Measurements from ENCODE around the gene PSMG3.

The PSMG3 gene, protein sequence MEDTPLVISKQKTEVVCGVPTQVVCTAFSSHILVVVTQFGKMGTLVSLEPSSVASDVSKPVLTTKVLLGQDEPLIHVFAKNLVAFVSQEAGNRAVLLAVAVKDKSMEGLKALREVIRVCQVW

GRCh38 chr7:1569833-1570632 lies at the start of gene PSMG3:
PSMG3 (minus strand) TSS chr7:1570032; CDS start chr7:1569339, 693 bp downstream.
- DNase-seq = peak; percentile 90

GRCh38 chr7:1618475-1618874 lies 48.6 kb upstream of the PSMG3 start:
- no peak for DNase-seq

GRCh38 chr7:1617957-1618356 lies 48.1 kb upstream of the PSMG3 start:
- no peak for DNase-seq

GRCh38 chr7:1616741-1617140 lies 46.9 kb upstream of the PSMG3 start:
- DNase-seq = no peak

DNA sequence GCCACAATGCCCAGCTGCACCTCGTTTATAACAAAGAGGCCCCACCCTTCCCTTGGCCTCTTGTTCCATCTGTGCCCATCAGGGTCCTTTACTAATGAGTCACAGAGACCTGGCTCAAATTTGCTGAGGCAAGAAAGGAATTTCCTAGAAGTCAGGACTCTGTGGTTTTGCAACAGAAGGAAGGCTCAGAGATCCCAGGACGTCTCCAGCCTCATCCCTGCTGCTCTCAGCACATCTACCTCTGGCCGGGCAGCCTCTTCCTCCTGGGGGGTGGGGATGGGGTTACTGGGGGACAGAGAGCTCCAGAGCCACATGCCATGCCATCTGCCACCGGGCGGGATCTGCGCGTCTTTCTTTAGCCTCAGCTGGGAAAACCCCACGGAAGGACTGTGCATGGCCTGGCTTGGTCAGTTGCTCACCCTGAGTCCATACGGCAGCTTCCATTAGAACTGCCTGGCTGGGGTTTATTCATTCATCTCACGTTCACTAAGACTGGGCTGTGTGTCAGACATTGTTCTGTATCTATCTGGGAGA lies 41.9 kb upstream of the PSMG3 start:
- peak; percentile 42 for DNase-seq

DNA sequence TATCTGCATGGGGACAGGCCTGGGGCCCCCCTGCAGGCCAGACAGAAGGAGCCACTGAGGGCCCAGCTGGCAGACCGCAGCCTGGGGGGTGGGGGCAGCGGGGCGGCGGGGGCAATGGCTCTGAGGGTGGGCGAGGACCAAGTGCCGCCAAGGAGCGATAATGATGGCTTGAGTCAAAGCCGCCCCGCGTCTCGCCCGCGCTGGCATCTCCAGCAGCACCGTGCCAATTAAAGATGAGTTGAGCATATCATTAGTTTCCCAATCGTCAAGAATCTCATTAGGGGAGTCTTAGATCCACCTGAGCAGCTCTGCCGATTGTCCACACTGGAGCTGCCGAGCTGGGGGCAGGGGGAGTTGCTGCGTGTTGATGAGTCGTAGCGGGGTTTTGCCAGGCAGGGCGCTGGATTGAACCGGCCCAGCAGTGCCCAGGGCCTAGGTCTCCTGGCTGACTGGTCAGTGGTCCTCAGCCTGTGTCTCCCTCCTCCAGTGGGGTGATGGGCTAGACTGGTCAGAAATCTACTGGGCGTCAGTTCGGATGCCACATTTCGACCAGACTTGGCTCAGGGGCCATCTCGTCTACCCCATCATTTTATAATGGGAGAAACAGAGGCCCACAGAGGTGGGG lies 41.0 kb upstream of the PSMG3 start:
- DNase-seq = no peak

DNA sequence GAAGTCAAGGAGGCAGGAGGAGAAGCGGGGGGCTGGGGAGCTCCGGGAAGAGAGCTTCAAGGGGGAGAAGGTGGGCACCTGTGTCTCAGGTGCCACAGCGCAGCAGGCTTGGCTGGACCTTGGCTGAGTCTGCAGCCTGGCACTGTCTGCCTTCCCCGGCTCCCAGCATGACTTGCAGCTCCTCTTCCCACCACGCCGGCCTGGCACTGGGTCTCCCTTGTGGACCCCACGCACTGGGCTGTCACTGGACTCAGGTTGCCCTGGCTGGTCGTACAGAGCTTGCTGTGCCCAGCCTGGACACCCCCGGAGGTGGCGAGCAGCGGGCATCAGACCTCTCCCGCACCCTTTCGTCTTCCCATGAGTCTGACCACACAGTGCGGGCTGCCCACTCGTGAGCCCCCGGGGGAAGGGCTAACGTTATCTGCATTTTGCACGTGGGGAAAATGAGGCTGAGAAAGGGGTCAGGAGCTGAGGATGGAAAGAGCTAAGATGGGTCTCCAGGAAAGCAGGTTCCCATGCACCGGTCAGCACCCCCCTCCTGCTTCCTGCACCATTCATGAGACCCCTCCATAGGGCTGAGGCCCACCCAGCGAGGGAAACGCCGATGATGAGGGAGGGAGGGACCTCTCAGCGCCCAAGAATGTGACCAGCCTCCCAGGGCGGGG lies 40.3 kb upstream of the PSMG3 start:
- DNase-seq = no peak

DNA sequence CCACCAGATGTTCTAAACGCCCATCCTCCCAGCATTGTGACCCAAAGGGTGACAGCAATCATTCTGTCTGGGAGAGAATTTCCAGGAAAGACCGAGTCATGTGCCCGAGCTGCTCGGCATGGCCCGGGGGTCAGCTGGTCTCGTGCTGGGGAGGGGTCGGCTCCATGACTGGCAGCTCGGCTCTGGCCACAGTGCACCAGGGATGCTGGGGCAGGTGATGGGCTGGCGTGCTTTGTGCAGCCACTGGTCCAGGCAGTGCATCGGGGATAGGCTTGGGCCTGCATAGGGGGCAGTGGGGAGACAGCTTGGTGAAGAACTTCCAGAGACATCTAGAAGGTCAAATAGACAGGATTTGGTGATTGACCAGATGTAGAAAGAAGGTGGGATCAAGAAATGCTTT lies 39.2 kb upstream of the PSMG3 start:
- no peak for DNase-seq

GRCh38 chr7:1608318-1608717 lies 38.5 kb upstream of the PSMG3 start:
- DNase-seq = no peak

GRCh38 chr7:1607696-1608095 lies 37.9 kb upstream of the PSMG3 start:
- no peak for DNase-seq

DNA sequence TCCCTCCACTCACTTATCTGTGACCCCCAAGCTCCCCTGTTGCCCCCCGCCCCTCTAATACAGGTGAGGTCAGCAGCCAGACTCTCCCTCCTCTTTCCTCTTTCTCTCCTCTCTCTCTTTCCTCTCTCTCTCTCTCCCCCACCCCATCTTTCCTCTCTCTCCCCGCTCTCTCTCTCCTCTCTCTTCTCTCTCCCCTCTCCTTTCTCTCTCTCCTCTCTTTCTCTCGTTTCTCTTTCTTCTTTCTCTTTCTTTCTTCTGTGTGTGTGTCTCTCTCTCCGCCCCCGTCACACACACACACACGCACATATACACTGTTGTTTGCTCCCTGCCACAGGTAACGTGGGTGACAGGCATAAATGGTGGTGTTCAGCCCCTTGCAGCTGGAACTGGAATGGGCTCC lies 37.2 kb upstream of the PSMG3 start:
- DNase-seq = no peak

- DNase-seq = no peak
Observed at GRCh38 chr7:1604383-1604782, 34.6 kb upstream of the PSMG3 start.

- no peak for DNase-seq
Observed at GRCh38 chr7:1603346-1604225, 33.8 kb upstream of the PSMG3 start.

DNA sequence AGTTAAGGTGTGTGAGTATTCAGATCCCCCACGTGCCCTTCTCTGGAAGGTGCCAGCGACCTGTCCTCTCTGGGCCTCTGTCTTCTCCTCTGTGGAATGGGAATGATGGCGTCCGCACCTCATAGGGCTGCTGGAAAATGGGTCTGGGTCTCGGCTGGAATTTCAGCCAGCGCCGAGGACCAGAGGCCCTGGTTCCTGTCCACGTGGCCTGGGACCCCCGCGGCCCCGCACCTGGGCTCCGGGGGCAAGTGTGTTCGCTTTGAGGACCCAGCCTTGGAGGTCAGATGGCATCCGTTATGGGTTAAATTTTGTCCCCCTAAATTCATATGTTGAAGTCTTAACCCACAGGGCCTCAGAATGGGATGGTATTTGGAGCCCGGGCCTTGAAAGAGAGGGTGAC lies 32.6 kb upstream of the PSMG3 start:
- no peak for DNase-seq

DNA sequence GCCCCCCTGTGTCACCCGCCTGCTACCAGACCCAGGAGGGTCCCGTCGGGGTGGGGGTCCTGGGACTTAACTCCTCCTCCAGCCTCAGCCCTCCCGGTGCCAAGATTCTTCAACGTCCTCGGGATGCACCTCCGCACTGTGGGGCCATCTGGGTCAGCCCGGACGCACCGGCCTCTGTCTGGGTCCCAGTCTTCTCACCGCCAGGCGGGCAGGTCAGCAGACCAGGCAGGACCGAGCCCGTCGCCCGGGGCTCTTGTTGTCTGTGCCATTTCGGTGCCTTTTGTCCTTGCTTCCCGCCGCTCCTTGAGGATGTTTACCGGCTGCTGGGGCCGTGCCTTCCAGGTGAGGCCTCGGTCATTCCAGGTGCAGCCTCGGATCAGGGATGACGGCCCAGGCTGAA lies 32.1 kb upstream of the PSMG3 start:
- DNase-seq = no peak

DNA sequence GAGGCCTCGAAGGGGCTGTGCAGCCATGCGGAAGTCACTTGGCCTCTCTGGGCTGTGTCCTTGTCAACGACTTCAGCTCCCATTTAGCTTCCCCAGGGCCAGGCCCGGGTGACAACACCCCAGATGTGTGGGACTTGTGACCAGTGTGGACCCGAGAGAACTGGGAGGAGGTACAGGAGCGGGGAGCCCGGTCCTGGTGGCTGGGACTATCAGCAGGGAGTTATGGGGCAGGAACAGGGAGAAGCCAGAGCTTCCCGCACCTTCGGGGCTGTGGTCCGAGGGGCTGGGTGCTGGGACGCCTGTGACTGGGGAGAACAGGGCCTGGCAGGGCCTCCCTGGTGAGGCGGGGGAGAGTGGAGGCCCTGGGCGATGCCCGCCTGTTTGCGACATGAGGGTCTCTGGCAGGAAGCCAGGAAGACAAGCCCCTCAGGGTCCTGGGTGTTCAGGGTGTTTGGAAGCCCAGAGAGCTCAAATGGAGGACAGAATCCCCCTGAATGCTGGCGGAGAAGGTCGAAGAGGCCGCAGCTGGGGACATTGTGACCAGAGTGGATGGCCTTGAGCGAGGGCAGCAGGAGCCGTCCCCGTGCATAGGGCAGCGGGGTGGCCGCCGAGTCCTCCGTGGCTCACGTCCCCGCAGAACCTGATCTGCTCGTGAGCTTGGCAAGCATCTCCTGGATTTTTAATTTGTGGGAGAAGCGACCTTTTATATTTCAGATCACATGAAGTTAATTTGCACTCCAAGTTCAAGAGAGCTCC lies 30.0 kb upstream of the PSMG3 start:
- no peak for DNase-seq

DNA sequence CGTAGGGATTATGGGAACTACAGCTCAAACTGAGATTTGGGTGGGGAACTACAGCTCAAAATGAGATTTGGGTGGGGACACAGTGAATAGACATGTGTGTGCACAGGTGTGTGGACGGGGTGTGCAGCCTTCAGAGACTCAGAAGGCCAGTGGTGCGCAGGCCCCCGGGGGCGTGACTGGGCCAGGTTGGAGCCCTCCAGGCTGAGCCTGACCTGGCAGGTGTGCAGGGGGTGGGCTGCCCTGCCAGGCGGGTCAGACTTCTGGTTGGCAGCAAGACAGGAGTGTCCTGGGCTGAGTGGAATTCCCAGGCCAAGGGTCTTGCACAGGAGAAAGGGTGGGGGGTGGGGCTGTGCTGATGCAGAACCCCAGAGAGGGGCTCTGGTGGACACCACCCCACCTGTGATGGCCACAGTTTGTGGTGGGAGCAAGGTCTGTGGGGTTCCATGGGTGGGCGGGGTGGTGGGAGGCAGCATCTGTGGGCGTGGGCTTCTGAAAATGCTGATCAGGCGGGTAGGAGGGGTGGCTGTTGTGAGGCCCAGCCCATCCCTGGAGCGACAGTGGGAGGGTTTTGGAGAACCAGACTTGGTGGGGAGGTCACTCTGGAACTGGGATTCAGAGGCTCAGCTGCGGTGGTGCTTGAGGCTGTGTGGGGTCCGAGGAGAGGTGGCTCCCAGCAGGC lies 29.3 kb upstream of the PSMG3 start:
- DNase-seq = no peak

GRCh38 chr7:1598286-1598685 lies 28.5 kb upstream of the PSMG3 start:
- DNase-seq = no peak

DNA sequence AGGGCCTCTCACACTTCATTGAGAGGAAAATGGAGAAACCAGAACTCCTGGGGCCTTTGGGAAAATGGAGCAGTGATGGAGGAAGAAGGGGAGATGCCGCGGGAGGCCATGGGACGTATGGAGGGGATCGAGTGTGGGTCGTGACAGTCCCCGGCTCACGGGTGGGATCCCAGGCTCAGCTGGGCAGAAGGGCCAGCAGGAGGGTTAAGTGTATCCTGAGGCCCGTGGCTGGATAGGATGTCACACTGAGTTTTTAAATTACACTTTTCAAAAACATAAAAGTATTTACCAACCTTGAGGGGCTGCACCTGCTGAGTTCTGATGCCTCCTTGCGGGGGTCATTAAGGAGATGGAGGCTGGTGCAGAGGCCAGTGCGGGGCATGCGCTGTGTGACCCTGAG lies 28.0 kb upstream of the PSMG3 start:
- no peak for DNase-seq

GRCh38 chr7:1597066-1597760 lies 27.4 kb upstream of the PSMG3 start:
- DNase-seq = no peak

Measured in amniotic stem cell (primary cell).